GM21390 (cell line): ENCODE measurements around the gene EPHB1.

ENCODE experiments used
- ATAC-seq: cut with Tn5 transposase; IDR thresholded peaks from one replicate; pipeline ENCODE4 v1.9.1; 2021; ENCODE audit not compliant: unreplicated experiment

The EPHB1 gene

DNA sequence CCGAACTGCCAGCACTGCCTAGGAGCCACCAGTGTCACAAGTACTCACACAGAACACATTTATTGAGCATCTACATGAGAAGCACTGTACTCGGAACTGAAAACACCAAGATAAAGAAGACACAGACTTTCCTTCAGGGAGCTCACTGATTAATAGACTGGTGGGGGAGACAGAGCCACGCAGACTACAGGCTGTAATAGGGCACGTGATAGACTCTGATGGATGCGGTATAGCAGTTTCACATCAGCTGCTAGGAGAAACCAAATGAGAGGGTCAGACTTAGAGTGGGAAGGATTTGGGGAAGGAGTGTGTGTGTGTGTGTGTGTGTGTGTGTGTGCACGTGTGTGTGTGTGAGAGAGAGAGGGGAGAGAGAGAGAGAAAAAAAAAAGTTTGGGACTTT, 12.1 kb downstream of the EPHB1 start:
- ATAC-seq: no peak

DNA sequence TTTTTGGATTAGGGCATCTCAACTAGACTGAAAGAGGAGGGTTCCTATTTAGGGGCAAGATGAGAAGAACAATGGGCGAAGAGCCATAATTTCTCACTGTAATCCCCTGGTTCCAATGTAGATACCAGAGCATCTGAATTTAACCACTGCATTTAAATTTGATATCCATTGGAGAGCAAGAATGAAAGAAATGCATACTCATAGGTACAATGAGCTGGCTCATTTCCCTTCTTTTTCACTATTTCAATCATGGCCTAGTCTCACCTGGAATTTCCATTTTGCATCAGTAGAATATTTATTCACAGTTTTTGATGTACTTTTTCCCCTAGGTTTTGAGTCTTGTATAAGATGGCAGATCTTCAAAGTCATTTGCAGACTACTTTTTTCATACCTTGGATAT, 13.8 kb downstream of the EPHB1 start:
- ATAC-seq: no peak

GRCh38 chr3:134809427-134810051, 14.5 kb downstream of the EPHB1 start:
- ATAC-seq: no peak

GRCh38 chr3:134810052-134810435, 15.0 kb downstream of the EPHB1 start:
- ATAC-seq: no peak

DNA sequence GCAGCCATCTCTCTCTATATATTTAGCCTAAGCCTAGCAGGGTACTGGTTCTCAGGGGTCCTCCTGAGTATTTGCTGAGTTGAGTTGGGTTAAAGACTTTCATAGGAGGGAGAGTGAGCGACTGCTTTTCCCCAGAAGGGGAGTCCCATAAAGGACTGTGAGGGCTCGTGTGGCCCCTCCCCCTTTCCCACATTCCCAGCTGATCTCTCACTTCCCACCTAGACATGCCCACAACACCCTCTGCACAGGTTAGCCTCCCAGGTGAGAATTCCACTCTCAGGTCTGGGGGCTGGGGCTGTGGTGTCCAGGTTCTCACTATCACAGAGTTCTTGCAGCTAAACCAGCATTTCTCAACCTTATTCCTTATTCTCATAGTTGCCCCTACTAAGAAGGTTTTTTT, 15.8 kb downstream of the EPHB1 start:
- no peak for ATAC-seq

DNA sequence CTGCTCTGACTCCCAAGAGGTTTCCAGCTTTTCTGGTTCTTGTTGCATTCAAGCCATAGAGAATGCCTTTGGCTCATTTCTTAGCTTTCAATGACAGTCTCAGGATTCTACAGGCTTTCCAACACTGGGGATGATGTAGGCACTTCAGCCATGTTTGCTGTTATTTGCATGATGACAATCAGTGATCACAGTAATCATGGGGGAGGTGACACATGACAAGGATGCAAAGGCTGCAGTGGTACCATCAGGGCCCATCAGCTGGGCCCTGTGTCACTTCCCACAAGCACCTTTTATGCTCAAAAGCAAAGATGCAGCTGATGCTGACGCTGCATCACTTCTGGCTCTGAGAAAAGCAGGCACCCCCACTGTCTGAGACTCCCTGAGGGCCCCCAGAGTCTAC, 18.6 kb downstream of the EPHB1 start:
- no peak for ATAC-seq

DNA sequence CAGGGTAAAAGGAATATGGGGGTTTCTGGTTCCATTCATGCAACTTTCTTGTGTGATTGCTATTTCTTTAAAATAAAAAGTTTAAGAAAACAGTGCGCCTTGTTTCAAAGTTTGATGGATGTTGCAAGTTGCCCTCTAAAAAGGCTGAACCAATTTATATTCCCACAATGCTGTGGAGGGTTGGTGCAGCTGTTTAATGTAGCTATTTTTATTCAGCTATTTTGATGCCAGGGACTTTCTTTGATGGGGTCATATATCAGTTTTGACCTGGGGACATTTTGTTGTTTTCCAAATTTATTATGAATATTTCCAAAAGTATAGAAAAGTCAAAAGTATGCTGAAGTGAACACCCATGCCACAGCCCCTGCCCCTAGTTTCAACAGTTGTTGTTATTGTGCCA, 20.5 kb downstream of the EPHB1 start:
- no peak for ATAC-seq

DNA sequence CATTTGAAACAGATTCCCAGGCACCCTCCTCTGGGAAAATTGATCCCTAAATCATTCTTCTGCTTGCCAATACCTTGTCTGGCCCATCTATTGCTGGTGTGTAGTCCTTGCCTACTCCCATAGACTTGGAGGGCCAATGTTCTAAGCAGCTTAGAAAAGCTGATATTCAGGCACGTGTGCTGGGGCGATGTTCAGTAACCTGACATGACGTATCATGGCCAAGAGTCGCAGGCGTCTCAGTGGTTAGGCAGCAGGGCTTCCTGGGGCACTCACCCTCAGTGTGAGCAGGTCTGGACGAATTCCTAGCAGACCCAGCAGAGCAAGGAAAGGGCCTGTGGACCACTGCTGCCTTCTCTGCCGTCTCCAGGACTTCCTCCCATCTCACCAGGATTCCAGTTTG, 21.6 kb downstream of the EPHB1 start:
- no peak for ATAC-seq

DNA sequence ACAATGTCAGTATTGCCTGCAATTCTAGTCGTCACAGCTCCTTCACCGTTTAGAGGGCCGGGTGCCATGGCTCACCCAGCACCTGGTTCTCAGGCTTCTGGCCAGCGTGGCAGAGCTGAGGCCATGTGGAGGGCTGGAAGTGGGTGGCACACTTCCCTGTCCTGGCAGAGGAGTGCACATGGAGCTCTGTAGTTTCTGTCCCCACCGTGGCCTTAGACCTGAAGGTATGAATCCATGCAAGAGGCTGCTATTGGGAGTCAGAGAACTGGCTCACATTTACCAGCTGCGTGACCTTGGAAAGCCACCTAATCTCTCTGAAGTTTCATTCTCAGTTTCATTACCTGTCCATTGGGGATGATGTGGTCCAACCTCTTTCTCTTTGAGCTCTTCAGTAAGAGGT, 22.2 kb downstream of the EPHB1 start:
- peak; percentile 79 for ATAC-seq

DNA sequence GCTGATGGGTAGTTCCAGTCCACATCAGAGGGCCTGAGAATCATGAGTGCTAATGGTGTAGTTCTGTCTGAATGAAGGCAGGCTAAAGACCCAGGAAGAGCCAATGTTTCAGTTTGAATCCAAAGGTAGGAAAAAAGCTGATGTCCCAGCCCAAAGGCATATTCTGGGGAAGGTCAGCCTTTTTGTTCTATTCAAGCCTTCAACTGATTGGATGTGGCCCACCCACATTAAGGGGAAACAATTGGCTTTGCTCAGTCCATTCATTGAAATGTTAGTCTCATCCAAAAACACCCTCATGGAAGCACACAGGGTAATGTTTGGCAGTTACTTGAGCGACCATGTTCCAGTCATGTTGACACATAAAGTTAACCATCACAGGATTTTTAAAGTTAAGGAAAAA, 25.9 kb downstream of the EPHB1 start:
- ATAC-seq: no peak

GRCh38 chr3:134822090-134822489, 27.0 kb downstream of the EPHB1 start:
- no peak for ATAC-seq

- no peak for ATAC-seq
Observed at GRCh38 chr3:134823679-134824078, 28.6 kb downstream of the EPHB1 start.

GRCh38 chr3:134824791-134825190, 29.7 kb downstream of the EPHB1 start:
- ATAC-seq: no peak

- ATAC-seq: peak; percentile 70
Observed at GRCh38 chr3:134827213-134827612, 32.2 kb downstream of the EPHB1 start.

DNA sequence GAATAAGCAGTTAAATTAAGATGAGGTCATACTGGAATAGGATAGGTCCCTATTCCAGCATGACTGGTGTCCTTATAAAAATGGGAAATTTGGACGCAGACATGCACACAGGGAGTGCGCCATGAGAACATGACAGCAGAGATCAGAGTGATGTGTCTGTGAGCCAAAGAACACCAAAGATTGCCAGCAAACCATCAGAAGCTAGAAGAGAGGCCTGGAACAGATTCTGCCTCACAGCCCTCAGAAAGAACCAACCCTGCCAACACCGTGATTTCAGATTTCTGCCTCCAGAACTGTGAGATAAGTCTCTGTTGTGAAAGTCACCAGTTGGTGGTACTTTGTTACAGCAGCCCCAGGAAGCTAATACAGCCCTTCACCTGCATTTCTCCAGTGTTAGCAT, 34.7 kb downstream of the EPHB1 start:
- no peak for ATAC-seq

- ATAC-seq: no peak
Observed at GRCh38 chr3:134832585-134832984, 37.5 kb downstream of the EPHB1 start.

DNA sequence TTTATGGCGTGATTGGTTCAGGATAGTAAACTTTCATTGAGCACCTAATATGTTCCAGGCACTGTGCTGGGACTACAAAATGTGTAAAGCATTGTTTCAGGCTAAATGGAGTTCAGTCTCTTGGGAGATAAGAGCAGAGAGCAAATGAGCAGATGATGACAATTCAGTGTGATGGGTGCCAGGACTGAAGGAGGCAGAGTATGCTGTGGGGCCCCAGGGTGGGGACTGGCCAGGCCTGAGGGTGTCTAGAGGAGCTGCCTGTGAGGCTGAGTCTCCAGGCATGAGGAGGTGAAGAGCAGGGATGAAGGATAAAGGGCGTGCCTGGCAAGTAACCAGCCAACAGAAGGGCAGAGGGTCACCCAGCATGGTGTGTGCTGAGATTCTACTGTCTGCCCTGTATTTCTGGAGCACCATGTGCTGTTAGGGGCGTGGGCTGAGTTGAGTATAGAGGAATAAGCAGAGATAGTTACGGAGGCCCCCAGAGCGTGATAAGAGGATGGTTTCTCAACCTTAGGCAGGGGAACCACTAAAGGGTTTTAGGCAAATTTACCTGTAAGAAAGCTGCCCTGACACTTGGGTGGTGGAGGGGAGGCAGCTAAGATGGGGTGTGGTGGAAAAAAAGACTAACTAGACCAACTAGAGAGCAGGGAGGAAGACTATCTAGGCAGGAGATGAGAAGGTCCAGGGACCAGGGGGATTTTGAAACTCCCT, 38.5 kb downstream of the EPHB1 start:
- ATAC-seq: peak; percentile 55

DNA sequence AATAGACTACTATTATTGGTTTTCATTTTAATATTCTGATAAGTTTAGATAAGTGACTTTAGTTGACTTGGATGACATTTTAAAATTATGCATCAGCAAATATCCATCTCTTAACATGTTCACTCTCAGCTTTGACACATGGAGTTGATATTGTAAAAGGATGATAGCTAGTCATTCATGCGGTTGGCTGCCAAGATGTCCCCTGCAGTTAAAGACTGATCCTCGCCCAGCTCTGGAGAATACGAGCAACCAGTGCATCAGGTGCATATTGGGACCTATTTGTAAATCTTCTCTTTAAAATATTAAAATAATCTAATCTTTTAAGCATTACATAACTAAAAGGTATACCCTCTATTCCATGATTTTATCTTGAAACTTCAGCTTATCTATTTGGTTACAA, 41.9 kb downstream of the EPHB1 start:
- ATAC-seq: no peak

GRCh38 chr3:134838599-134838998, 43.5 kb downstream of the EPHB1 start:
- ATAC-seq: no peak

DNA sequence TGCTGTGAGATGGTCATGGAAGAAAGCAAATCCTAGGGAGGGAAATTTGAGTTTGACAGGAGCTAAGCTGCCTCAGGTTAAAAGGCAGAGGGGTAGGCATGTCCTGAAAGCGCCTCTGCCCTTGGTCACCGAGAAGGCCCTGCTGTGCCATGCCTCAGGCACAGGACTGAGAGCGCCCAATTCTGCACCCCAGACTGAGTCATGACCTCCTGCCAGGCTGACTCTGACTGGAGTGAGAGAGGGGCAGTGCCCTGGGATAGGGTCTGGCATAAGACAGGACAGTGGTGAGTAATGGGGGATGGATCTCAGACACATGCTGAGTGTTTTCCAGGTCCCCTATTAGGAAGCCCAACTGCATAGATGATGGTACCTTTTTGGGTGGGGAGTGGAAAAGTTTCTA, 44.4 kb downstream of the EPHB1 start:
- ATAC-seq: no peak

DNA sequence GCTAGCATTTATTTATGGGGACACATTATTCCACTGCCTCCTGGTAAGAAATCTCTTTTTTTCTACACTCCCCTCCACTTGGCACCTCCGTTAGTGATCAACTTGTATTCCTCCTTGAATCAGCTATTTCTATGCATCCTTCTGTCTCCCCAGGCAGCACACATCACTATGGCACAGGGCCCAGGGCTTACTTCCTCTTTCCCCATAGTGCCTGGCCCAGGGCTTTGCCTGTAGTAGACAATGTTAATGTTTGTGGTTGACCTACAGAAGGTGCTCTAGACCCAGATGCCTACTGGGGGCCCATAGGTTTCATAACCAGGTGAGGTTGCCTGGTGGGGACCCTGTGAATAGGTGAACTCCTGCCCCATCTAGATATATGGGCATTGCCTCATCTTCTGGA, 44.9 kb downstream of the EPHB1 start:
- ATAC-seq: peak; percentile 78

DNA sequence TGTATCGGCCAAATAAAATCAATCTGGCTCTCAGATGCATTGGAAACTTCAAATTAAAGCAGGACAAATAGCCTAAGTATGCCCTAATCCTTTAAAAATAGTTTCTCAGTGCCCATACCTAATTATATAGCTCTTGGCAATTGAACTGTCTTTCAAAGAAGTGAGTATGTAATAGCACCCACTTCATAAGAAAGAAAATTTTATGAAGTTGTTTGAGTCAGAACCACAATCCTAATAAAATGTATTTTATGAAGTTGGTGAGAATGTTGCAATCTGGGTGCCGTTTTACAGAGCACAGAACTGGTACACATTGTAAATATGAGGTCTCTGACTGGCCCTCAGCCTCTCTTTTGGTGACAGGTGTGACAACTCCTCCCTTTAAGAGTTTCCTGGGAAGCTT, 45.4 kb downstream of the EPHB1 start:
- no peak for ATAC-seq

GRCh38 chr3:134846084-134846483, 51.0 kb downstream of the EPHB1 start:
- ATAC-seq: no peak
